ENCODE results near the gene POP5. TPM values are rescaled to one million over a fixed set of nuclear protein-coding genes. Genes with fewer than 3 reads are reported as not detected.

Gene POP5
- total and polyA plus RNA-seq, 2 of the 4 experiments (the other 2 are of a cell fraction): 69.5 to 99.4 TPM

DNA sequence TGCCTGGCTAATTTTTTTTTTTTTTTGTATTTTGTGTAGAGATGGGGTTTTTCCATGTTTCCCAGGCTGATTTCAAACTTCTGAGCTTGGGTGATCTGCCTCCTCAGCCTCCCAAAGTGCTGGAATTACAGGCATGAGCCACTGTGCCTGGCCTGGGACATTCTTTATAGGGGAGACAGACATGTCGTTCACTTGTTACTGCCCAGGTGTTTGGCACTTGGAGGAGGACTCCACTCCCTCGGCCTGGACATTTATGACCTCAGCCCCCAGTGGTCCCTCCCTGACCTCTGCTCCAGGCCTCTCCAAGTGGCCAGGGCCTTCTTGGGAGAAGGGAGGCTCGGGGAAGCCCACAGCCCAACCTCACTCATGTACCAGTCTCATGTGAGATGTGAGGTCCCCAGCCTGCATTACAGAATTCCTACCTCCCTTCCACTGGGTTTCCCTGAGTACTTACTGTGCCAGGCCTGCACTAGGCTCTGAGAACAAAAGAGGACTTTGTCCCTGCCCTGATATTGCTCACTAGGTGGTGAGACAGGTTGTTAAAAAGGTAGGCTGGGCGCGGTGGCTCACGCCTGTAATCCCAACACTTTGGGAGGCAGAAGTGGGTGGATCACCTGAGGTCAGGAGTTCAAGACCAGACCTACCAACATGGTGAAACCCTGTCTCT is 9.7 kb upstream of the POP5 start (continued):
- TF ChIP-seq, protein P1, sequence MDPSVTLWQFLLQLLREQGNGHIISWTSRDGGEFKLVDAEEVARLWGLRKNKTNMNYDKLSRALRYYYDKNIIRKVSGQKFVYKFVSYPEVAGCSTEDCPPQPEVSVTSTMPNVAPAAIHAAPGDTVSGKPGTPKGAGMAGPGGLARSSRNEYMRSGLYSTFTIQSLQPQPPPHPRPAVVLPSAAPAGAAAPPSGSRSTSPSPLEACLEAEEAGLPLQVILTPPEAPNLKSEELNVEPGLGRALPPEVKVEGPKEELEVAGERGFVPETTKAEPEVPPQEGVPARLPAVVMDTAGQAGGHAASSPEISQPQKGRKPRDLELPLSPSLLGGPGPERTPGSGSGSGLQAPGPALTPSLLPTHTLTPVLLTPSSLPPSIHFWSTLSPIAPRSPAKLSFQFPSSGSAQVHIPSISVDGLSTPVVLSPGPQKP (IDR thresholded peaks at IDR 0.05; ENCODE audit: borderline replicate concordance, low read depth, low read length): no peak
- TF ChIP-seq BHLHE40 (IDR thresholded peaks at IDR 0.05; ENCODE audit: low read depth, low read length) (no peak), FOS (IDR thresholded peaks at IDR 0.05; ENCODE audit: low read depth, low read length) (no peak), RCOR1 (IDR thresholded peaks at IDR 0.05; ENCODE audit: insufficient replicate concordance, low read length) (no peak)

Data from IMR-90 (cell line).